Esophagus squamous epithelium (tissue), 4 donors: ENCODE measurements around the gene ISCA2.

Experiments
- CTCF ChIP-seq, 6 experiments: fragments of 450-650 bp in 4 of 6; fragments of 200-600 bp in 2 of 6; sonication (generic) in 2 of 6; IDR thresholded peaks; one replicate each; pipeline ENCODE4 v1.5.1; 2016 to 2019; ENCODE audit warnings: antibody characterized with exemption in 6 of 6, mild to moderate bottlenecking in 4 of 6, moderate library complexity in 4 of 6
- POLR2A ChIP-seq, 4 donors: fragments of 450-650 bp; IDR thresholded peaks; one replicate each; pipeline ENCODE4 v1.6.1; 2017; ENCODE audit warnings: antibody characterized with exemption in 4 of 4, mild to moderate bottlenecking in 4 of 4, moderate library complexity in 3 of 4

- TF ChIP-seq POLR2A (IDR thresholded peaks at IDR 0.05) (no peak), CTCF (IDR thresholded peaks at IDR 0.05) (no peak)
Measured at GRCh38 chr14:74510223-74510931, 16.8 kb downstream of the ISCA2 start.
